ENCODE measurements around the gene PAFAH1B1. TPM values are rescaled to one million over a fixed set of nuclear protein-coding genes. Genes with fewer than 3 reads are reported as not detected.

The PAFAH1B1 gene
- total RNA-seq, 1 experiment from 2014 or later = 114 TPM

- no peak; the same call in 1 of the 2 replicates for ATAC-seq
- Mint-ChIP-seq H3K4me1 (peaks cover 13% of the 10 kb centered on the region), H3K4me3 (no peak overlapping the region), H3K36me3 (no peaks in the 10 kb centered on the region), H3K9me3 (no peaks in the 10 kb centered on the region), H3K27ac (no peak overlapping the region), H3K27me3 (ENCODE audit: low read depth) (no peaks in the 10 kb centered on the region)
- CTCF ChIA-PET = no interaction called here
- TF ChIP-seq ZNF121 (CRISPR knock-in tag; IDR thresholded peaks at IDR 0.05) (peak; percentile 79; the same call in 1 of the 2 replicates), ZNF263 (CRISPR knock-in tag; IDR thresholded peaks at IDR 0.05; ENCODE audit: low read depth) (no peak), FOXJ3 (CRISPR knock-in tag; IDR thresholded peaks at IDR 0.05; ENCODE audit: borderline replicate concordance) (no peak), ETV6 (CRISPR knock-in tag; IDR thresholded peaks at IDR 0.05) (no peak)
- DNase-seq (ENCODE audit: low spot score) = no peak
- POLR2A ChIA-PET = no interaction called here
Measured at GRCh38 chr17:2549392-2550211, 43.9 kb upstream of the PAFAH1B1 start.

DNA sequence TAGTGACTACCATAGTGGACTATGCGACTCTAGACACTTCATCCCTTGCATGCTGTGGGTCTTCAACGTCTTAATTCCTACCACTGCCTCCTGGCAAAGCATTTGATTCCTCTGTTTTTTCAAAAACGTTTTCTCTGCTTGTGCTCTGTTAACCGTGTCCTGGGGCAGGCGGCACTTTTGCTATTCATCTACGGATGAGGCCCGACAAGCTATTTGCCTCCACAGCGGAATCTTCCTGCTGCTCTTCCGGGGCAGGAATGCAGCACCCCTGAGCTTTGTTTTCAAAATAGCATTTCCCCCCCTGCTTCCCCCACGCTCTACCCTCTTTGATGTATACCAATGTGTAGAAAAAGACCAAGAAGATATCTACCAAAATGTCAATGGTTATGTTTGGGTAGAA is 42.0 kb upstream of the PAFAH1B1 start:
- Mint-ChIP-seq H3K27ac (peak overlapping the region; percentile 85), H3K27me3 (ENCODE audit: low read depth) (no peaks in the 10 kb centered on the region), H3K4me3 (no peak overlapping the region), H3K36me3 (no peaks in the 10 kb centered on the region), H3K4me1 (peaks cover 13% of the 10 kb centered on the region), H3K9me3 (peaks cover 4% of the 10 kb centered on the region)
- ChIA-PET POLR2A (interaction anchor here (0.6 kb wide), 1 partner anchor 30 kb away, joined by 4 read pairs; no protein-coding TSS in a partner anchor), CTCF (interaction anchor here (1.5 kb wide), 1 partner anchor 8 kb away, joined by 3 read pairs; no protein-coding TSS in a partner anchor)
- ATAC-seq (peak; percentile 87), DNase-seq (ENCODE audit: low spot score) (peak; percentile 23)
- no peak for TF ChIP-seq ATF3 (CRISPR knock-in tag; conservative IDR thresholded peaks at IDR 0.05)
- TF ChIP-seq NFE2L1 (CRISPR knock-in tag; IDR thresholded peaks at IDR 0.05) = no peak
- TF ChIP-seq AFF4 (CRISPR knock-in tag; IDR thresholded peaks at IDR 0.05; ENCODE audit: borderline replicate concordance) = no peak
- TF ChIP-seq, protein P1, sequence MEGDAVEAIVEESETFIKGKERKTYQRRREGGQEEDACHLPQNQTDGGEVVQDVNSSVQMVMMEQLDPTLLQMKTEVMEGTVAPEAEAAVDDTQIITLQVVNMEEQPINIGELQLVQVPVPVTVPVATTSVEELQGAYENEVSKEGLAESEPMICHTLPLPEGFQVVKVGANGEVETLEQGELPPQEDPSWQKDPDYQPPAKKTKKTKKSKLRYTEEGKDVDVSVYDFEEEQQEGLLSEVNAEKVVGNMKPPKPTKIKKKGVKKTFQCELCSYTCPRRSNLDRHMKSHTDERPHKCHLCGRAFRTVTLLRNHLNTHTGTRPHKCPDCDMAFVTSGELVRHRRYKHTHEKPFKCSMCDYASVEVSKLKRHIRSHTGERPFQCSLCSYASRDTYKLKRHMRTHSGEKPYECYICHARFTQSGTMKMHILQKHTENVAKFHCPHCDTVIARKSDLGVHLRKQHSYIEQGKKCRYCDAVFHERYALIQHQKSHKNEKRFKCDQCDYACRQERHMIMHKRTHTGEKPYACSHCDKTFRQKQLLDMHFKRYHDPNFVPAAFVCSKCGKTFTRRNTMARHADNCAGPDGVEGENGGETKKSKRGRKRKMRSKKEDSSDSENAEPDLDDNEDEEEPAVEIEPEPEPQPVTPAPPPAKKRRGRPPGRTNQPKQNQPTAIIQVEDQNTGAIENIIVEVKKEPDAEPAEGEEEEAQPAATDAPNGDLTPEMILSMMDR (IDR thresholded peaks at IDR 0.05) = no peak
- TF ChIP-seq CREB1 (CRISPR knock-in tag; IDR thresholded peaks at IDR 0.05) = no peak
- no peak for TF ChIP-seq NFATC4 (CRISPR knock-in tag; IDR thresholded peaks at IDR 0.05)
- TF ChIP-seq HMGXB4 (CRISPR knock-in tag; IDR thresholded peaks at IDR 0.05) = no peak
- no peak for TF ChIP-seq SP1 (CRISPR knock-in tag; conservative IDR thresholded peaks at IDR 0.05)
- TF ChIP-seq GTF2I (CRISPR knock-in tag; conservative IDR thresholded peaks at IDR 0.05) = no peak
- TF ChIP-seq, protein P2, sequence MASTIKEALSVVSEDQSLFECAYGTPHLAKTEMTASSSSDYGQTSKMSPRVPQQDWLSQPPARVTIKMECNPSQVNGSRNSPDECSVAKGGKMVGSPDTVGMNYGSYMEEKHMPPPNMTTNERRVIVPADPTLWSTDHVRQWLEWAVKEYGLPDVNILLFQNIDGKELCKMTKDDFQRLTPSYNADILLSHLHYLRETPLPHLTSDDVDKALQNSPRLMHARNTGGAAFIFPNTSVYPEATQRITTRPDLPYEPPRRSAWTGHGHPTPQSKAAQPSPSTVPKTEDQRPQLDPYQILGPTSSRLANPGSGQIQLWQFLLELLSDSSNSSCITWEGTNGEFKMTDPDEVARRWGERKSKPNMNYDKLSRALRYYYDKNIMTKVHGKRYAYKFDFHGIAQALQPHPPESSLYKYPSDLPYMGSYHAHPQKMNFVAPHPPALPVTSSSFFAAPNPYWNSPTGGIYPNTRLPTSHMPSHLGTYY (CRISPR knock-in tag; IDR thresholded peaks at IDR 0.05) = no peak
- TF ChIP-seq RORB (CRISPR knock-in tag; IDR thresholded peaks at IDR 0.05) = no peak
- no peak for TF ChIP-seq NR1H2 (CRISPR knock-in tag; IDR thresholded peaks at IDR 0.05)
- TF ChIP-seq ZNF671 (CRISPR knock-in tag; IDR thresholded peaks at IDR 0.05) = no peak
- TF ChIP-seq, protein P3, sequence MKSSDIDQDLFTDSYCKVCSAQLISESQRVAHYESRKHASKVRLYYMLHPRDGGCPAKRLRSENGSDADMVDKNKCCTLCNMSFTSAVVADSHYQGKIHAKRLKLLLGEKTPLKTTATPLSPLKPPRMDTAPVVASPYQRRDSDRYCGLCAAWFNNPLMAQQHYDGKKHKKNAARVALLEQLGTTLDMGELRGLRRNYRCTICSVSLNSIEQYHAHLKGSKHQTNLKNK (CRISPR knock-in tag; IDR thresholded peaks at IDR 0.05) = no peak
- no peak for TF ChIP-seq ATF2 (CRISPR knock-in tag; IDR thresholded peaks at IDR 0.05; ENCODE audit: borderline replicate concordance, low read depth)
- no peak for TF ChIP-seq MYBL2 (CRISPR knock-in tag; IDR thresholded peaks at IDR 0.05)
- no peak for TF ChIP-seq RELA (CRISPR knock-in tag; IDR thresholded peaks at IDR 0.05; ENCODE audit: borderline replicate concordance)
- TF ChIP-seq, protein P4, sequence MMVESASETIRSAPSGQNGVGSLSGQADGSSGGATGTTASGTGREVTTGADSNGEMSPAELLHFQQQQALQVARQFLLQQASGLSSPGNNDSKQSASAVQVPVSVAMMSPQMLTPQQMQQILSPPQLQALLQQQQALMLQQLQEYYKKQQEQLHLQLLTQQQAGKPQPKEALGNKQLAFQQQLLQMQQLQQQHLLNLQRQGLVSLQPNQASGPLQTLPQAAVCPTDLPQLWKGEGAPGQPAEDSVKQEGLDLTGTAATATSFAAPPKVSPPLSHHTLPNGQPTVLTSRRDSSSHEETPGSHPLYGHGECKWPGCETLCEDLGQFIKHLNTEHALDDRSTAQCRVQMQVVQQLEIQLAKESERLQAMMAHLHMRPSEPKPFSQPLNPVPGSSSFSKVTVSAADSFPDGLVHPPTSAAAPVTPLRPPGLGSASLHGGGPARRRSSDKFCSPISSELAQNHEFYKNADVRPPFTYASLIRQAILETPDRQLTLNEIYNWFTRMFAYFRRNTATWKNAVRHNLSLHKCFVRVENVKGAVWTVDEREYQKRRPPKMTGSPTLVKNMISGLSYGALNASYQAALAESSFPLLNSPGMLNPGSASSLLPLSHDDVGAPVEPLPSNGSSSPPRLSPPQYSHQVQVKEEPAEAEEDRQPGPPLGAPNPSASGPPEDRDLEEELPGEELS (CRISPR knock-in tag; IDR thresholded peaks at IDR 0.05) = no peak

All from WTC11 (cell line).